HG03280 (cell line): ENCODE results near the gene FAM168A.
"Not testable (repeated sequence)": the region's sequence is repeated elsewhere in the genome, so short reads cannot be mapped to it uniquely, and the experiment has no call there.

Experiments
- ATAC-seq: cut with Tn5 transposase; IDR thresholded peaks from one replicate; pipeline ENCODE4 v1.9.1; 2021; ENCODE audit warnings: mild to moderate bottlenecking, moderate library complexity; ENCODE audit not compliant: unreplicated experiment

Gene FAM168A

GRCh38 chr11:73436859-73437258, 161.1 kb downstream of the FAM168A start:
- not testable (repeated sequence) for ATAC-seq

GRCh38 chr11:73431396-73431795, 166.5 kb downstream of the FAM168A start:
- ATAC-seq, result no peak

GRCh38 chr11:73430326-73430725, 167.6 kb downstream of the FAM168A start:
- ATAC-seq, result no peak

GRCh38 chr11:73429121-73429750, 168.7 kb downstream of the FAM168A start:
- ATAC-seq, result no peak

GRCh38 chr11:73428699-73429098, 169.2 kb downstream of the FAM168A start:
- ATAC-seq, result no peak

GRCh38 chr11:73428227-73428626, 169.7 kb downstream of the FAM168A start:
- no peak for ATAC-seq

GRCh38 chr11:73426219-73426850, 171.6 kb downstream of the FAM168A start:
- no peak for ATAC-seq

- ATAC-seq, result no peak
Measured at GRCh38 chr11:73425108-73425507, 172.8 kb downstream of the FAM168A start.

- no peak for ATAC-seq
Measured at GRCh38 chr11:73423506-73423905, 174.4 kb downstream of the FAM168A start.

GRCh38 chr11:73422886-73423285, 175.0 kb downstream of the FAM168A start:
- ATAC-seq, result no peak

GRCh38 chr11:73420136-73420535, 177.8 kb downstream of the FAM168A start:
- no peak for ATAC-seq

GRCh38 chr11:73416786-73417185, 181.1 kb downstream of the FAM168A start:
- no peak for ATAC-seq

GRCh38 chr11:73415854-73416615, 181.9 kb downstream of the FAM168A start:
- ATAC-seq, result no peak

- no peak for ATAC-seq
Measured at GRCh38 chr11:73414977-73415651, 182.8 kb downstream of the FAM168A start.

GRCh38 chr11:73413256-73413655, 184.7 kb downstream of the FAM168A start:
- ATAC-seq, result no peak

GRCh38 chr11:73412308-73412707, 185.6 kb downstream of the FAM168A start:
- ATAC-seq, result no peak

GRCh38 chr11:73411031-73411430, 186.9 kb downstream of the FAM168A start:
- ATAC-seq, result no peak

GRCh38 chr11:73410627-73411026, 187.3 kb downstream of the FAM168A start:
- ATAC-seq, result no peak

- ATAC-seq, result no peak
Measured at GRCh38 chr11:73409431-73409830, 188.5 kb downstream of the FAM168A start.

GRCh38 chr11:73406619-73407018, 191.3 kb downstream of the FAM168A start:
- no peak for ATAC-seq

GRCh38 chr11:73406131-73406530, 191.8 kb downstream of the FAM168A start:
- no peak for ATAC-seq

- no peak for ATAC-seq
Measured at GRCh38 chr11:73405146-73405510, 192.8 kb downstream of the FAM168A start.
